DND-41 (cell line): ENCODE results near the gene SYNM.

Source experiments
- ATAC-seq: fragments of 200-7000 bp; cut with Tn5 transposase; 3 replicates; pipeline ENCODE4 v1.9.1; 2021; ENCODE audit warnings: low read depth; ENCODE audit not compliant: insufficient read depth
- DNase-seq: peaks from one replicate; pipeline ENCODE4 v3.0.0-alpha.2; 2020
- H2AFZ ChIP-seq: 2 replicates; pipeline ENCODE4 v1.6.0; 2012; ENCODE audit warnings: low read depth, low read length
- H3K27ac ChIP-seq: 2 replicates; pipeline ENCODE4 v1.5.1; 2012; ENCODE audit warnings: low read length, inconsistent platforms
- H3K27me3 ChIP-seq: fragments of 200-600 bp; sonication (generic); 2 replicates; pipeline ENCODE4 v1.6.0; 2012; ENCODE audit warnings: low read length, mild to moderate bottlenecking, inconsistent platforms; ENCODE audit not compliant: insufficient read depth, poor library complexity
- H3K36me3 ChIP-seq: 2 replicates; pipeline ENCODE4 v1.5.1; 2012; ENCODE audit warnings: low read length, inconsistent platforms; ENCODE audit not compliant: insufficient read depth
- H3K4me1 ChIP-seq: 2 replicates; pipeline ENCODE4 v1.5.1; 2012; ENCODE audit warnings: mild to moderate bottlenecking, low read length; ENCODE audit not compliant: insufficient read depth
- H3K4me2 ChIP-seq: 2 replicates; pipeline ENCODE4 v1.6.0; 2012; ENCODE audit warnings: mild to moderate bottlenecking, moderate library complexity, low read length, inconsistent platforms; ENCODE audit not compliant: insufficient read depth
- H3K4me3 ChIP-seq, 2 experiments: fragments of 200-600 bp in 1 of 2; shearing (Covaris generic) in 1 of 2; 2 replicates each; pipeline ENCODE4 v1.5.1; 2012 to 2016; ENCODE audit warnings: inconsistent platforms in 2 of 2, low read length in 2 of 2, mild to moderate bottlenecking in 2 of 2, low read depth in 1 of 2, moderate library complexity in 1 of 2
- H3K79me2 ChIP-seq: 2 replicates; pipeline ENCODE4 v1.6.0; 2012; ENCODE audit warnings: low read length, inconsistent platforms; ENCODE audit not compliant: insufficient read depth
- H3K9ac ChIP-seq: 2 replicates; pipeline ENCODE4 v1.6.0; 2012; ENCODE audit warnings: low read depth, mild to moderate bottlenecking, inconsistent platforms, low read length, moderate library complexity
- H3K9me3 ChIP-seq: 2 replicates; pipeline ENCODE4 v1.5.1; 2012; ENCODE audit warnings: low read length, moderate library complexity, mild to moderate bottlenecking, inconsistent platforms; ENCODE audit not compliant: insufficient read depth, severe bottlenecking
- H4K20me1 ChIP-seq: 2 replicates; pipeline ENCODE4 v1.6.0; 2012; ENCODE audit warnings: low read length; ENCODE audit not compliant: insufficient read depth
- CTCF ChIP-seq: IDR thresholded peaks from 2 replicates; pipeline ENCODE4 v1.5.1; 2012; ENCODE audit warnings: borderline replicate concordance, low read length, moderate library complexity, mild to moderate bottlenecking; ENCODE audit not compliant: poor library complexity, severe bottlenecking; ENCODE audit errors: extremely low read depth
- EZH2 ChIP-seq: IDR thresholded peaks from 3 replicates; pipeline ENCODE4 v1.6.1; 2012; ENCODE audit warnings: borderline replicate concordance, low read depth, mild to moderate bottlenecking, moderate library complexity, low read length, inconsistent platforms; ENCODE audit not compliant: severe bottlenecking

Gene SYNM

GRCh38 chr15:99180086-99180963 lies 75.4 kb downstream of the SYNM start:
- Histone ChIP-seq H3K4me3 (no peak overlapping the region), H3K9me3 (no peaks in the 10 kb centered on the region), H3K27me3 (no peaks in the 10 kb centered on the region), H3K9ac (no peak overlapping the region), H3K36me3 (no peaks in the 10 kb centered on the region; the same call in 1 of the 2 replicates), H2AFZ (no peak overlapping the region), H4K20me1 (no peaks in the 10 kb centered on the region), H3K27ac (no peak overlapping the region), H3K4me1 (no peaks in the 10 kb centered on the region), H3K4me2 (no peak overlapping the region), H3K79me2 (no peaks in the 10 kb centered on the region)
- ATAC-seq (no peak), DNase-seq (no peak)
- TF ChIP-seq EZH2 (no peak), CTCF (no peak)

- no peaks in the 10 kb centered on the region for H4K20me1 ChIP-seq
- no peaks in the 10 kb centered on the region for H3K4me1 ChIP-seq
- no peak for ATAC-seq
These were observed 76.1 kb downstream of the SYNM start for GRCh38 chr15:99180964-99181306.

GRCh38 chr15:99181545-99181971 lies 76.7 kb downstream of the SYNM start:
- ATAC-seq (no peak), DNase-seq (no peak)
- H3K9me3 ChIP-seq = no peaks in the 10 kb centered on the region
- H4K20me1 ChIP-seq = no peaks in the 10 kb centered on the region
- no peak overlapping the region for H3K4me2 ChIP-seq
- no peak overlapping the region for H3K4me3 ChIP-seq
- no peaks in the 10 kb centered on the region for H3K4me1 ChIP-seq
- no peak overlapping the region for H2AFZ ChIP-seq
- no peak overlapping the region for H3K9ac ChIP-seq
- H3K36me3 ChIP-seq = no peaks in the 10 kb centered on the region; the same call in 1 of the 2 replicates
- no peaks in the 10 kb centered on the region for H3K27me3 ChIP-seq
- TF ChIP-seq CTCF (no peak), EZH2 (no peak)
- no peaks in the 10 kb centered on the region for H3K79me2 ChIP-seq
- no peak overlapping the region for H3K27ac ChIP-seq

More at GRCh38 chr15:99180964-99181306, 76.1 kb downstream of the SYNM start:
- no peak for DNase-seq
- Histone ChIP-seq H3K4me2 (no peak overlapping the region), H3K36me3 (no peaks in the 10 kb centered on the region; the same call in 1 of the 2 replicates), H3K9ac (no peak overlapping the region), H2AFZ (no peak overlapping the region), H3K4me3 (no peak overlapping the region), H3K79me2 (no peaks in the 10 kb centered on the region), H3K9me3 (no peaks in the 10 kb centered on the region), H3K27me3 (no peaks in the 10 kb centered on the region), H3K27ac (no peak overlapping the region)
- TF ChIP-seq EZH2 (no peak), CTCF (no peak)
